ENCODE results near the gene STK35. TPM values are rescaled to one million over a fixed set of nuclear protein-coding genes. Genes with fewer than 3 reads are reported as not detected.

The STK35 gene
- total RNA-seq, 2 experiments from 2014 or later, result 18.0 to 18.4 TPM

- ATAC-seq (no peak), DNase-seq (no peak)
- POLR2A ChIA-PET, result interaction anchor here (1.7 kb wide), 1 partner anchor 40 kb away, joined by 7 read pairs; the partner anchor contains the start of gene STK35
- intact Hi-C loops (cut with micrococcal nuclease), result no loop called here
- H3K9me3 Mint-ChIP-seq, result no peaks in the 10 kb centered on the region
- H3K27ac Mint-ChIP-seq, result no peak overlapping the region
- no peak overlapping the region for H3K4me3 Mint-ChIP-seq
- CTCF ChIA-PET, result interaction anchor here (1.2 kb wide), 1 partner anchor 30 kb away, joined by 5 read pairs; no protein-coding TSS in a partner anchor
- TF ChIP-seq CTCF (IDR thresholded peaks at IDR 0.05), result no peak
- H3K27me3 Mint-ChIP-seq, result no peaks in the 10 kb centered on the region
- peaks cover 12% of the 10 kb centered on the region for H3K4me1 Mint-ChIP-seq (ENCODE audit: low read depth)
- peaks cover 6% of the 10 kb centered on the region for H3K36me3 Mint-ChIP-seq (ENCODE audit: low read depth)
Measured at GRCh38 chr20:2142649-2143048, 41.0 kb downstream of the STK35 start.

- ATAC-seq, result no peak
- H3K36me3 Mint-ChIP-seq (ENCODE audit: low read depth), result peaks cover 6% of the 10 kb centered on the region
- DNase-seq, result no peak
- no peaks in the 10 kb centered on the region for H3K27me3 Mint-ChIP-seq
- POLR2A ChIA-PET, result interaction anchor here (1.7 kb wide), 1 partner anchor 41 kb away, joined by 7 read pairs; the partner anchor contains the start of gene STK35
- intact Hi-C loops (cut with micrococcal nuclease), result no loop called here
- peaks cover 12% of the 10 kb centered on the region for H3K4me1 Mint-ChIP-seq (ENCODE audit: low read depth)
- CTCF ChIA-PET, result interaction anchor here (1.2 kb wide), 1 partner anchor 29 kb away, joined by 5 read pairs; no protein-coding TSS in a partner anchor
- H3K27ac Mint-ChIP-seq, result no peak overlapping the region
- TF ChIP-seq CTCF (IDR thresholded peaks at IDR 0.05), result no peak
- no peak overlapping the region for H3K4me3 Mint-ChIP-seq
- no peaks in the 10 kb centered on the region for H3K9me3 Mint-ChIP-seq
Measured at GRCh38 chr20:2143594-2143993, 42.0 kb downstream of the STK35 start.

GRCh38 chr20:2144850-2145249, 43.2 kb downstream of the STK35 start:
- H3K9me3 Mint-ChIP-seq, result no peaks in the 10 kb centered on the region
- TF ChIP-seq CTCF (IDR thresholded peaks at IDR 0.05), result no peak
- ATAC-seq (no peak), DNase-seq (no peak)
- ChIA-PET CTCF (no interaction called here), POLR2A (no interaction called here)
- peaks cover 12% of the 10 kb centered on the region for H3K4me1 Mint-ChIP-seq (ENCODE audit: low read depth)
- H3K27ac Mint-ChIP-seq, result no peak overlapping the region
- no peak overlapping the region for H3K4me3 Mint-ChIP-seq
- H3K36me3 Mint-ChIP-seq (ENCODE audit: low read depth), result peaks cover 6% of the 10 kb centered on the region
- no peaks in the 10 kb centered on the region for H3K27me3 Mint-ChIP-seq
- intact Hi-C loops (cut with micrococcal nuclease), result no loop called here

GRCh38 chr20:2145376-2145775, 43.7 kb downstream of the STK35 start:
- POLR2A ChIA-PET, result no interaction called here
- no peaks in the 10 kb centered on the region for H3K27me3 Mint-ChIP-seq

More at GRCh38 chr20:2145376-2145775, 43.7 kb downstream of the STK35 start:
- Mint-ChIP-seq H3K4me1 (ENCODE audit: low read depth) (peaks cover 12% of the 10 kb centered on the region), H3K9me3 (no peaks in the 10 kb centered on the region), H3K36me3 (ENCODE audit: low read depth) (peaks cover 6% of the 10 kb centered on the region), H3K27ac (no peak overlapping the region), H3K4me3 (no peak overlapping the region)
- DNase-seq (no peak), ATAC-seq (no peak)
- no peak for TF ChIP-seq CTCF (IDR thresholded peaks at IDR 0.05)
- intact Hi-C loops (cut with micrococcal nuclease), result no loop called here
- CTCF ChIA-PET, result no interaction called here

All from activated CD8-positive, alpha-beta T cell treated with anti-CD3 and anti-CD28 coated beads for 36 hours (primary cell).